ENCODE measurements around the gene YIF1B. TPM values are rescaled to one million over a fixed set of nuclear protein-coding genes. Genes with fewer than 3 reads are reported as not detected.
"Not testable (repeated sequence)": the region's sequence is repeated elsewhere in the genome, so short reads cannot be mapped to it uniquely, and the experiment has no call there.

YIF1B gene
- total and polyA plus RNA-seq, 9 donors = 8.5 to 37.2 (median 21.8) TPM

- Histone ChIP-seq H3K4me1 (ENCODE audit: insufficient read depth) (peaks cover 7% of the 10 kb centered on the region), H3K27ac (no peak overlapping the region), H3K9me3 (no peaks in the 10 kb centered on the region), H3K4me3 (no peak overlapping the region), H3K27me3 (no peaks in the 10 kb centered on the region), H3K36me3 (no peaks in the 10 kb centered on the region)
- TF ChIP-seq POLR2A (IDR thresholded peaks at IDR 0.05) (no peak), CTCF (IDR thresholded peaks at IDR 0.05) (no peak), EP300 (IDR thresholded peaks at IDR 0.05) (no peak)
- WGBS, 3 donors = 93 to 98% (median 95%) methylated on average over 7 of the region's 7 CpGs
- intact Hi-C loops (cut with DNase I) = no loop called here
- no peak for DNase-seq
Measured at GRCh38 chr19:38262585-38263268, 53.0 kb downstream of the YIF1B start.

- H3K4me1 ChIP-seq (ENCODE audit: insufficient read depth); H3K27me3 ChIP-seq; DNase-seq; H3K4me3 ChIP-seq; H3K9me3 ChIP-seq; H3K36me3 ChIP-seq; H3K27ac ChIP-seq; intact Hi-C loops (cut with DNase I): not testable (repeated sequence)
- 86 to 90% (median 90%) methylated on average over 12 of the region's 12 CpGs for WGBS, 3 donors
Measured at GRCh38 chr19:38261942-38262341, 53.8 kb downstream of the YIF1B start.

DNA sequence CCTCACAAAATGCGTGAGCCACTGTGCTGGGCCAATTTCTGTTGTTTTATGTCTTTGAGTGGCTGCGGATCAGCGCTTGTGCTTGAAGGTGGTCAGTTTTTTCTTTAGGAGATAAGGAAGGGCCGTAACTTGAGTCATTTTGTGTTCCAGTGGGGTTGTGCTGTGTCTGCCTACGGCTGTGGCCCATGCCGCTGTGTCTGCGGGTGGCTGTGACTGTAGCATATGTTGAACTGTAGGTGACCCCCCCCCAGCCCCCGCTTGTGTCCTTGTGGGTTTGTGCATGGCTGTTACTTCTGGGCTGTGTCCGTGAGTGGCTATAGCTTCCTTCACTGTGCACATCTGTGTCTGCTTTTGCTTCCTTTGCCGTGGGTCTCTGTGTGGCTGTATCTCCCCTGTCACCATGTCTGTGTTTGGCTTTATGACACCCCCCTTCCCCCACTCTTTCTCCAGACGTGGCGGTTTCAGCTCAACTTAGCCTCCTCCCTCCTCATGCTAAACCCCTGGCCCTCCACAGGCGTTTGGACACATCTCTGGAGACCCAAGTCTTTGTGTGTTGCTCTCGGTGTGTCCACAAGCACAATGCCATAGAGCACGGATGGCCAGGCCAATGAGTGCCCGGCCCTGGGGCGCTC lies 60.2 kb downstream of the YIF1B start:
- DNase-seq = peak in 1 of 5 donors; percentile 50
- WGBS, 3 donors = 4 to 16% (median 6%) methylated on average over 16 to 17 of the region's 17 CpGs
- peak overlapping the region; percentile 63 to 88 for H3K27ac ChIP-seq
- no peaks in the 10 kb centered on the region for H3K27me3 ChIP-seq
- no peaks in the 10 kb centered on the region for H3K9me3 ChIP-seq
- intact Hi-C loops (cut with DNase I) = no loop called here
- H3K4me1 ChIP-seq (ENCODE audit: insufficient read depth) = peaks cover 24% of the 10 kb centered on the region
- TF ChIP-seq CTCF (IDR thresholded peaks at IDR 0.05) = no peak
- TF ChIP-seq POLR2A (IDR thresholded peaks at IDR 0.05) = no peak
- no peak for TF ChIP-seq EP300 (IDR thresholded peaks at IDR 0.05)
- no peaks in the 10 kb centered on the region for H3K36me3 ChIP-seq
- H3K4me3 ChIP-seq = peak overlapping the region; percentile 56

- peak overlapping the region; percentile 88 to 89 for H3K27ac ChIP-seq
- no peaks in the 10 kb centered on the region for H3K9me3 ChIP-seq
- H3K4me1 ChIP-seq (ENCODE audit: insufficient read depth) = peaks cover 24% of the 10 kb centered on the region
- 60 to 66% (median 66%) methylated on average over 5 of the region's 5 CpGs for WGBS, 3 donors
- intact Hi-C loops (cut with DNase I) = loop anchor here in 3 of 4 donors (5.0 kb wide), 2 partner anchors 64 to 69 kb away; partner anchors contain the start of genes KCNK6 (in 1 of the 3) and YIF1B (in 1 of the 3)
- DNase-seq = peak in 1 of 5 donors; percentile 41
- peak overlapping the region; percentile 17 for H3K4me3 ChIP-seq
- no peak for TF ChIP-seq POLR2A (IDR thresholded peaks at IDR 0.05)
- no peak for TF ChIP-seq CTCF (IDR thresholded peaks at IDR 0.05)
- no peak for TF ChIP-seq EP300 (IDR thresholded peaks at IDR 0.05)
- no peaks in the 10 kb centered on the region for H3K36me3 ChIP-seq
- no peaks in the 10 kb centered on the region for H3K27me3 ChIP-seq
Measured at GRCh38 chr19:38253788-38254187, 62.0 kb downstream of the YIF1B start.

Small RNA genes lying within 50 kb of the gene (small RNA-seq; reads per million reads assigned to genes)
- gene RF00019 = not detected

Other genes starting within 250 kb of the YIF1B start
- 1 to 10 TPM in 1 of 7 donors, under 1 TPM in 4, not detected in 2; 0.23 to 1.0 (median 0.35) TPM for gene DPF1, start 91.7 kb downstream of the YIF1B start, total RNA-seq
- under 1 TPM; 0.23 to 0.50 TPM for gene DPF1, start 91.7 kb downstream of the YIF1B start, polyA plus RNA-seq
- gene PPP1R14A, start 59.6 kb downstream of the YIF1B start, total RNA-seq = 100 to 1,000 TPM in 3 of 7 donors, 10 to 100 TPM in 4; 36.8 to 235 (median 97.1) TPM
- 10 to 100 TPM; 10.5 to 92.8 TPM for gene PPP1R14A, start 59.6 kb downstream of the YIF1B start, polyA plus RNA-seq
- gene SPINT2, start 51.4 kb downstream of the YIF1B start, total RNA-seq = 100 to 1,000 TPM; 111 to 556 (median 118) TPM
- gene SPINT2, start 51.4 kb downstream of the YIF1B start, polyA plus RNA-seq = 10 to 100 TPM; 71.5 to 79.6 TPM
- gene C19orf33, start 11.7 kb downstream of the YIF1B start, total RNA-seq = 100 to 1,000 TPM in 1 of 7 donors, 10 to 100 TPM in 2, 1 to 10 TPM in 3, not detected in 1; 1.8 to 179 (median 11.1) TPM
- 1 to 10 TPM in 1 of 2 donors, not detected in 1; 7.9 TPM for gene C19orf33, start 11.7 kb downstream of the YIF1B start, polyA plus RNA-seq
- gene KCNK6, start 3.9 kb upstream of the YIF1B start, total RNA-seq = 10 to 100 TPM in 5 of 7 donors, 1 to 10 TPM in 2; 6.0 to 30.1 (median 19.8) TPM
- gene KCNK6, start 3.9 kb upstream of the YIF1B start, polyA plus RNA-seq = 10 to 100 TPM in 1 of 2 donors, 1 to 10 TPM in 1; 7.4 to 16.4 TPM
- gene CATSPERG, start 19.9 kb upstream of the YIF1B start, total RNA-seq = 10 to 100 TPM in 1 of 7 donors, 1 to 10 TPM in 6; 2.9 to 13.4 (median 5.7) TPM
- 1 to 10 TPM; 1.8 to 2.1 TPM for gene CATSPERG, start 19.9 kb upstream of the YIF1B start, polyA plus RNA-seq
- gene PSMD8, start 58.6 kb upstream of the YIF1B start, total RNA-seq = 100 to 1,000 TPM in 3 of 7 donors, 10 to 100 TPM in 4; 59.1 to 125 (median 85.3) TPM
- gene PSMD8, start 58.6 kb upstream of the YIF1B start, polyA plus RNA-seq = 100 to 1,000 TPM in 1 of 2 donors, 10 to 100 TPM in 1; 81.5 to 129 TPM
- gene GGN, start 72.1 kb upstream of the YIF1B start, total RNA-seq = under 1 TPM in 5 of 7 donors, not detected in 2; 0.24 to 0.75 (median 0.69) TPM
- gene GGN, start 72.1 kb upstream of the YIF1B start, polyA plus RNA-seq = under 1 TPM in 1 of 2 donors, not detected in 1; 0.28 TPM
- gene SPRED3, start 72.8 kb upstream of the YIF1B start, total RNA-seq = 1 to 10 TPM in 4 of 7 donors, under 1 TPM in 3; 0.24 to 2.1 (median 1.0) TPM
- under 1 TPM; 0.29 to 0.60 TPM for gene SPRED3, start 72.8 kb upstream of the YIF1B start, polyA plus RNA-seq
- 10 to 100 TPM; 16.5 to 23.7 (median 20.9) TPM for gene FAM98C, start 87.1 kb upstream of the YIF1B start, total RNA-seq
- 10 to 100 TPM in 1 of 2 donors, 1 to 10 TPM in 1; 7.8 to 18.8 TPM for gene FAM98C, start 87.1 kb upstream of the YIF1B start, polyA plus RNA-seq
- gene RASGRP4, start 110.3 kb upstream of the YIF1B start, total RNA-seq = 1 to 10 TPM in 3 of 7 donors, under 1 TPM in 4; 0.45 to 1.8 (median 0.84) TPM
- 1 to 10 TPM in 1 of 2 donors, under 1 TPM in 1; 0.58 to 2.5 TPM for gene RASGRP4, start 110.3 kb upstream of the YIF1B start, polyA plus RNA-seq
- gene RYR1, start 117.7 kb upstream of the YIF1B start, total RNA-seq = 1 to 10 TPM in 3 of 7 donors, under 1 TPM in 4; 0.57 to 2.6 (median 0.88) TPM
- 1 to 10 TPM; 1.5 to 1.6 TPM for gene RYR1, start 117.7 kb upstream of the YIF1B start, polyA plus RNA-seq